GM21786 (cell line): ENCODE data around the gene RASD2.

Experiments used
- ATAC-seq: cut with Tn5 transposase; IDR thresholded peaks from one replicate; pipeline ENCODE4 v1.9.1; 2021; ENCODE audit not compliant: unreplicated experiment

RASD2 gene

DNA sequence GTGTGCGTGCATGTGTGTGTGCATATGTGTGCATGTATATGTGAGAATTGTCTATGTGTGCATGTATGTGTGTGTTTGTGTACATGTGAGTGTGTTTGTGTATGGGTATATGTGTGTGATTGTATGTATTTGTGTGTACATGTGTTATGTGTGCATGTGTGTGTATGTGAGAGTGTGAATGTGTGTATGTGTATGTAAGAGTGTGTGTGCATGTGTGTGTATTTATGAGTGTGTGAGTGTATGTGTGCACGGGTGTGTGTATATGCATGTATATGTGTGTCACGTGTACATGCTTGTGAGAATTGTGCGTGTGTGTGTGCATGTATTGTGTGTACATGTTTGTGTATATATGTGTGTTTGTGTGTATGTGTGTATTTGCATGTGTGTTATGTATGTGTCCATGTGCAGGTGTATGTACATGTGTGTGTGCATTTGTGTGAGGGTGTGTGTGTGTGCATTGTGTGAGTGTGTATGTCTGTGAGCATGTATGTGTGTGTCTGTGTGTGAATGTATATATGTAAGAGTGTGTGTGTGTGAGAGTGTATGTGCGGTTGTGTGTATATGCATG lies 60.5 kb downstream of the RASD2 start:
- ATAC-seq, result no peak

DNA sequence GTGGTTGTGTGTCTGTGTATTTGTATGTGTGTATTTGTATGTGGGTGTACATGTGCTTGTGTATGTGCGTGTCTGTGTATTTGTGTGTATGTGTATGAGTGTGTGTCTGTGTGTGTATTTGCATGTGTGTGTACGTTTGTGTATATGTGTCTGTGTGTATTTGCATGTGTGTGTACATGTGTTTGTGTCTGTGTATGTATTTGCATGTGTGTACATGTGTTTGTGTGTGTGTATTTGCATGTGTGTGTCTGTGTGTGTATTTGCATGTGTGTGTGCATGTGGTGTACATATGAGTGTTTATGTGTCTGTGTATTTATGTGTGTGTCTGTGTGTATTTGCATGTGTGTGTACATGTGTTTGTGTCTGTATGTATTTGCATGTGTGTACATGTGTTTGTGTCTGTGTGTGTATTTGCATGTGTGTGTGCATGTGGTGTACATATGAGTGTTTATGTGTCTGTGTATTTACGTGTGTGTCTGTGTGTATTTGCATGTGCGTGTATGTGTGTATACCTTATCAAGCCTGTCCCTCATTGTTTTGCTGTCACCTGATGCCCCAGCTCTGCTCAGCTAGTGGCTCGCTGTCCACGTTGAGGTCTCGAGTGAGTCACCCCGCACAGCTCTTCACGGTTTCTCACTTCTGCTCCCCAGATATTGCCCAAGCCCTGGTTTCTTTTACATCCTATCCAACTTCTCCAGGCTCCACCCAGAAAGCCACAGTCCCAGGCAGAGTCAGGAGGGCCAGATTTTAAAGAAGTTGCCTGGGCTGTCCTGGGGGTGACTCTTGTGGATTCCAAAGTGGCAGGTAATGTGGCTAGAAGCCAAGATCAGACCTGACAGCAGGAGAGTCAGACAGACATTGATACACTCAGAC lies 61.3 kb downstream of the RASD2 start:
- ATAC-seq, result no peak
